NCI-H2227 (cell line): ENCODE results near the gene TBX1.

Source experiments
- DNase-seq: peaks from one replicate; lab custom pipeline; 2025; ENCODE audit not compliant: unreplicated experiment; lab: John Stamatoyannopoulos, UW

The TBX1 gene

GRCh38 chr22:19751497-19752245 lies 8.9 kb upstream of the TBX1 start:
- DNase-seq: no peak

GRCh38 chr22:19753090-19753842 lies 7.3 kb upstream of the TBX1 start:
- no peak for DNase-seq

- no peak for DNase-seq
Observed at GRCh38 chr22:19753996-19754700, 6.4 kb upstream of the TBX1 start.

GRCh38 chr22:19754701-19755144 lies 5.9 kb upstream of the TBX1 start:
- no peak for DNase-seq

- DNase-seq: no peak
Observed at GRCh38 chr22:19755145-19755710, 5.3 kb upstream of the TBX1 start.

- no peak for DNase-seq
Observed at GRCh38 chr22:19755722-19756287, 4.8 kb upstream of the TBX1 start.

GRCh38 chr22:19756288-19757128 lies 4.1 kb upstream of the TBX1 start:
- DNase-seq: no peak

- no peak for DNase-seq
Observed at GRCh38 chr22:19757140-19757984, 3.2 kb upstream of the TBX1 start.

GRCh38 chr22:19757985-19758895 lies 2.3 kb upstream of the TBX1 start:
- DNase-seq: no peak

- no peak for DNase-seq
Observed at GRCh38 chr22:19758896-19759426, 1.6 kb upstream of the TBX1 start.

GRCh38 chr22:19759427-19760057 lies 1.0 kb upstream of the TBX1 start:
- peak; percentile 32 for DNase-seq

GRCh38 chr22:19760951-19761724 lies 560 bp downstream of the TBX1 start:
- no peak for DNase-seq

GRCh38 chr22:19761725-19762567 lies 1.4 kb downstream of the TBX1 start:
- no peak for DNase-seq

GRCh38 chr22:19762568-19763457 lies 2.2 kb downstream of the TBX1 start:
- no peak for DNase-seq
